ENCODE data around the gene MTG2. TPM values are rescaled to one million over a fixed set of nuclear protein-coding genes. Genes with fewer than 3 reads are reported as not detected.

The MTG2 gene
- total RNA-seq, 1 donor from 2014 or later = 45.4 TPM

DNA sequence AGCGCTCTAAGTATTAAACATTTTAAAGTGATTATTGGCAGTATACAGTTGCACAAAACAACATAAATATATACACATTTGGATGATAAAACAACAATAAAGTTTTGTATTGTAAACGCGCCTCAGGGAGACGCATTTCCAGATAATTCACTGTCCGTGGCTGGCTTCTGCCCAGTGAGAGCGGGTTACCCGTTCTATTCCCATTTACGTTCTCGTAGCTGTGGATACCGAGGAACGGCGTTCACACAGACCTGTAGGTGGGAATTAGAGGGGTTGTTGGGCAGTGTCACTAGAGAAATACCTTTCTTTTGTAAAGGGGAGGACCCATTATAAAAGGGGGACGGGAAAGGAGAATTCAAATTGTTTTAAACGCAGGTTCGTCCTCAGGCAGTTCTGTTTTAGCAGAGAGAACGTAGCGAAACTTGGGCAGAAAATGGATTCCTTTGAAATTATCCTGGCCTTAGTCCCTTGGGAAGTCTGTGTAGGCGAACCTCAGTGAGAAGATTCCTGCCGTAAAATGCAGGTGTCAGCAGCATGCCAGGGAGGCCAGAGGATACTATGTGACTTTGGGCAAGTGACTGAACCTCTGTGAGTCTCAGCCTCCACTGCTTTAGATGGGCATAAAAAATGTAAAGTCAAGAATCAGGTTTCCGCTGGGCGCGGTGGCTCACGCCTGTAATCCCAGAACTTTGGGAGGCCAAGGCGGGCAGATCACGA, 756 bp downstream of the MTG2 start:
- Mint-ChIP-seq H3K9me3 (no peaks in the 10 kb centered on the region), H3K4me1 (ENCODE audit: low read depth) (peaks cover 40% of the 10 kb centered on the region), H3K36me3 (ENCODE audit: low read depth) (no peaks in the 10 kb centered on the region), H3K4me3 (peak overlapping the region; percentile 92), H3K27me3 (ENCODE audit: insufficient read depth) (no peaks in the 10 kb centered on the region), H3K27ac (peak overlapping the region; percentile 87)
- no peak for DNase-seq (ENCODE audit: low spot score)
- intact Hi-C loops (cut with micrococcal nuclease) = loop anchor here (1.0 to 5.0 kb wide), 5 partner anchors 27 to 319 kb away; partner anchors contain the start of genes OSBPL2 and RPS21

GRCh38 chr20:62186096-62186426, 3.2 kb downstream of the MTG2 start:
- Mint-ChIP-seq H3K9me3 (no peaks in the 10 kb centered on the region), H3K36me3 (ENCODE audit: low read depth) (peaks cover 5% of the 10 kb centered on the region), H3K27me3 (ENCODE audit: insufficient read depth) (no peaks in the 10 kb centered on the region), H3K4me3 (no peak overlapping the region), H3K4me1 (ENCODE audit: low read depth) (peaks cover 40% of the 10 kb centered on the region), H3K27ac (no peak overlapping the region)
- intact Hi-C loops (cut with micrococcal nuclease) = no loop called here
- no peak for DNase-seq (ENCODE audit: low spot score)

GRCh38 chr20:62186887-62187866, 4.3 kb downstream of the MTG2 start:
- H3K27me3 Mint-ChIP-seq (ENCODE audit: insufficient read depth) = no peaks in the 10 kb centered on the region
- peaks cover 32% of the 10 kb centered on the region for H3K4me1 Mint-ChIP-seq (ENCODE audit: low read depth)
- peaks cover 5% of the 10 kb centered on the region for H3K36me3 Mint-ChIP-seq (ENCODE audit: low read depth)
- intact Hi-C loops (cut with micrococcal nuclease) = no loop called here
- no peak overlapping the region for H3K4me3 Mint-ChIP-seq
- DNase-seq (ENCODE audit: low spot score) = no peak
- H3K9me3 Mint-ChIP-seq = no peaks in the 10 kb centered on the region
- no peak overlapping the region for H3K27ac Mint-ChIP-seq

GRCh38 chr20:62190639-62191411, 8.0 kb downstream of the MTG2 start:
- Mint-ChIP-seq H3K27me3 (ENCODE audit: insufficient read depth) (no peaks in the 10 kb centered on the region), H3K36me3 (ENCODE audit: low read depth) (peaks cover 15% of the 10 kb centered on the region), H3K4me1 (ENCODE audit: low read depth) (peaks cover 12% of the 10 kb centered on the region), H3K4me3 (no peak overlapping the region), H3K27ac (no peak overlapping the region), H3K9me3 (no peaks in the 10 kb centered on the region)
- intact Hi-C loops (cut with micrococcal nuclease) = no loop called here
- DNase-seq (ENCODE audit: low spot score) = no peak

DNA sequence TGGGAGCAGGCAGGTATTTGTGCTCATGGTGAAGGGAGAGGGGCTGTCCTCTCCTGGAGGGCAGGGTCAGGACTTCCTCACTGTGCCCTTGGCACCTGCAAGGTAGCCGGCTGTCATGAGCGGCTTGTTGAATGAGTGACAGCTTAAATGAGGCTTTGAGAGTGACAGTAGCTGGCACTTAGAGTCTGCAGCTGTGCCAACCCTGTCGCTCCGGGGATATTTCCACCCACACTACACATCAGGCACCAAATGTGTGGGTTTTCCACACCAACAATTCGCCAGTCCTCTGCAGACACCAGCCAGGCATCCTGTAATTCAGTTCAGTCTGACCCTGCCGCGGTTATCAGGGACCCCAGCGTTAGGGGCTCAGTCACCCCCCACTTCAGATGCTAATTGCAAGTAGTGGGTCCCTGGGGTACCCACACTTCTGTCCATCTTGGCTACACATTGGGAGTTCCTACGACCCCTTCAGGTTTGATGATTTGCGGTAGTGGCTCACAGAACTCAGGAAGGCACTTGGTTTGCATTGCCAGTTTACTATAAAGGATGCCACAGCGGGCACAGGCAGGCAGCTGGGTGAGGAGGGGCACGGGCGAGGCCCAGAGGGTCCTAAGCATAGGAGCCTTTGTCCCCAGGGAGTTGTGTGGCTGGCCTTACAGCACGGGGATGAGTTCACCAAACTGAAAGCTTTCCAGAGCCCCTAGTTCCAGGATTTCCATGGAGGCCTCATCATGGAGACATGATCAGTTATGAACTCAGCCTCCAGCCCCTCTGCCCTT, 9.1 kb downstream of the MTG2 start:
- intact Hi-C loops (cut with micrococcal nuclease) = no loop called here
- DNase-seq (ENCODE audit: low spot score) = no peak
- H3K4me1 Mint-ChIP-seq (ENCODE audit: low read depth) = peaks cover 6% of the 10 kb centered on the region
- no peak overlapping the region for H3K27ac Mint-ChIP-seq
- no peak overlapping the region for H3K4me3 Mint-ChIP-seq
- no peaks in the 10 kb centered on the region for H3K9me3 Mint-ChIP-seq
- H3K36me3 Mint-ChIP-seq (ENCODE audit: low read depth) = peaks cover 18% of the 10 kb centered on the region
- H3K27me3 Mint-ChIP-seq (ENCODE audit: insufficient read depth) = no peaks in the 10 kb centered on the region

DNA sequence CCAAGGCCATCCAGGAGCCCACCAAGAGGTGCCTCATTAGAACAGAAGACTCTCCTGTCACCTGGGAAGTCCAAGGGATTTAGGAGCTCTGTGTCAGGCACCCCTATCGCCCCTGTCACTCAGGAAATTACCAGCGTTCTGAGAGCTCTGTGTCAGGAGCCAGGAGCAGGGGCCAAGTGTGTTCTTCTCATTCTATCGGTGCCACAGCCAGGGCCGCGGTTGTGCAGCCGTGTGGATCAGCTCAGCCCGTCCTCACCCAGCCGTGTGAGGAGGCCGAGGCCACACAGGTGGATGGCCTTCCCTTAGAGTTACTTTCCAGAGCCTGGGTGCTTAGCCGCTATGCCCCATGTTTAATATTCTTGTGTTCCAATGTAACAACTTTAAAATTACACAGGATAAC, 9.8 kb downstream of the MTG2 start:
- no peaks in the 10 kb centered on the region for H3K9me3 Mint-ChIP-seq
- peaks cover 18% of the 10 kb centered on the region for H3K36me3 Mint-ChIP-seq (ENCODE audit: low read depth)
- no peaks in the 10 kb centered on the region for H3K27me3 Mint-ChIP-seq (ENCODE audit: insufficient read depth)
- no peak for DNase-seq (ENCODE audit: low spot score)
- H3K4me3 Mint-ChIP-seq = no peak overlapping the region
- H3K4me1 Mint-ChIP-seq (ENCODE audit: low read depth) = peaks cover 3% of the 10 kb centered on the region
- intact Hi-C loops (cut with micrococcal nuclease) = no loop called here
- H3K27ac Mint-ChIP-seq = no peak overlapping the region

DNA sequence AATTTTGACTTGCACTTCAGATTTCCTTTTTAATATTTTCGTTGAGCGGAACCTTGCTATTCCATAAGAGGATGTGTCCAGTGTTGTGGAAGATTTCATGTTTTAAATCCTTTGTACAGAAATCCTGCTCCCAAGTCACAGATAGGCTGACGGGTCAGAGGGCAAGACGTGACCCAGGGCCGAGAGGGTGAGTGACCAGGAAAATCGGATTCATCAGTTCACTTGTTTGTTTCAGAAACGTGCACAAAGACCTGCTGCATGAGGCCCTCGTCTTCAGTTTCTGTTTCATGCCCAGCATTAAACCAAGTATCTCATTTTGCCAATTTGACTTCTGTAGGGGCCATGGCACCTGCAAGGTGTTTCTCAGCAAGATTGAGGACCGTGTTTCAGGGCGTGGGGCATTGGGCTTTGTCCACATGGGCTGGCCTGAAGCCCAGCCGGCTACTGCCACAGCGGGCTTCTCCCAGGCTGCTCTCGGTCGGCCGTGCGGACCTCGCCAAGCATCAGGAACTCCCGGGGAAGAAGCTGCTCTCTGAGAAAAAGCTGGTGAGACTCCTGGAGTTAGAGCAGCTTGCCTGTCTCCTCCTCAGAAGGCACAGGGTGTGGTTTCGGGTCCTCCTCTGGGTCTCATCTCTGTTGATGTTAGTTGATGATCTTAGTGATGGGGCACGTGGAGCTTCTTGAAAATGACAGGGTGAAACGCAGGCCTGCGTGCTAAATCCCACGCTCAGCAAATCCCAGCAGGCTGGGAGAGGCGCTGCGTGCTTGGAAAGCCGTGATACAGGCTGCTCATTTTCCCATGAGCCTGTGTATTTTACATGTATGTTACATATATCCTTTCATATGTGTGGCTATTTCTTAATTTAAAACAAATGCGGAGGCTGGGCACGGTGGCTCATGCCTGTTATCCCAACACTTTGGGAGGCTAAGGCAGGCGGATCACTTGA, 10.5 kb downstream of the MTG2 start:
- no peaks in the 10 kb centered on the region for H3K9me3 Mint-ChIP-seq
- peaks cover 18% of the 10 kb centered on the region for H3K36me3 Mint-ChIP-seq (ENCODE audit: low read depth)
- intact Hi-C loops (cut with micrococcal nuclease) = no loop called here
- H3K4me3 Mint-ChIP-seq = no peak overlapping the region
- no peaks in the 10 kb centered on the region for H3K4me1 Mint-ChIP-seq (ENCODE audit: low read depth)
- no peak overlapping the region for H3K27ac Mint-ChIP-seq
- no peaks in the 10 kb centered on the region for H3K27me3 Mint-ChIP-seq (ENCODE audit: insufficient read depth)
- no peak for DNase-seq (ENCODE audit: low spot score)

- Mint-ChIP-seq H3K36me3 (ENCODE audit: low read depth) (peaks cover 27% of the 10 kb centered on the region), H3K9me3 (no peaks in the 10 kb centered on the region), H3K4me1 (ENCODE audit: low read depth) (no peaks in the 10 kb centered on the region), H3K4me3 (no peak overlapping the region), H3K27ac (no peak overlapping the region), H3K27me3 (ENCODE audit: insufficient read depth) (no peaks in the 10 kb centered on the region)
- no peak for DNase-seq (ENCODE audit: low spot score)
- intact Hi-C loops (cut with micrococcal nuclease) = no loop called here
Observed at GRCh38 chr20:62195075-62195405, 12.2 kb downstream of the MTG2 start.

GRCh38 chr20:62195736-62196135, 12.9 kb downstream of the MTG2 start:
- Mint-ChIP-seq H3K4me1 (ENCODE audit: low read depth) (no peaks in the 10 kb centered on the region), H3K27ac (no peak overlapping the region), H3K36me3 (ENCODE audit: low read depth) (peaks cover 32% of the 10 kb centered on the region), H3K4me3 (no peak overlapping the region), H3K27me3 (ENCODE audit: insufficient read depth) (no peaks in the 10 kb centered on the region), H3K9me3 (no peaks in the 10 kb centered on the region)
- no peak for DNase-seq (ENCODE audit: low spot score)
- intact Hi-C loops (cut with micrococcal nuclease) = no loop called here

GRCh38 chr20:62196286-62196685, 13.5 kb downstream of the MTG2 start:
- DNase-seq (ENCODE audit: low spot score) = no peak
- no peaks in the 10 kb centered on the region for H3K4me1 Mint-ChIP-seq (ENCODE audit: low read depth)
- H3K36me3 Mint-ChIP-seq (ENCODE audit: low read depth) = peaks cover 35% of the 10 kb centered on the region
- H3K27ac Mint-ChIP-seq = no peak overlapping the region
- no peaks in the 10 kb centered on the region for H3K27me3 Mint-ChIP-seq (ENCODE audit: insufficient read depth)
- H3K4me3 Mint-ChIP-seq = no peak overlapping the region
- intact Hi-C loops (cut with micrococcal nuclease) = no loop called here
- H3K9me3 Mint-ChIP-seq = no peaks in the 10 kb centered on the region

DNA sequence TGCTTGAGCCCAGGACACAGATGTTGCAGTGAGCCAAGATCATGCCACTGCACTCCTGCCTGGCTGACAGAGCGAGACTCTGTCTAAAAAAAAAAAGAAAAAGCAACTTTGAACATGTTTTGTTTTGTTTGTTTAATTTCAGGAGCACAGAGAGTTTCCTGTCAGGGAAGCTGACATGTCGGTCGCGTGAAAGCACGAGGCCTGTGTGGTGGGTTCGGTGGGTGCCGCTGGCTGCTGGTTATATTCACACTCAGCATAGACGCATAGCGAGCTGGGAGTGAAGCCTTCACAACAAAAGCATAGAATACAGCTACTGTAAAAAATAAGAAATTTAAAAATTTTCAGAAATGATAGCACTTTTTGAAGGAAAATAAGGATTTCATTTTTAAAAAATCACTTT, 14.5 kb downstream of the MTG2 start:
- no peaks in the 10 kb centered on the region for H3K4me1 Mint-ChIP-seq (ENCODE audit: low read depth)
- H3K9me3 Mint-ChIP-seq = no peaks in the 10 kb centered on the region
- no peak for DNase-seq (ENCODE audit: low spot score)
- H3K27me3 Mint-ChIP-seq (ENCODE audit: insufficient read depth) = no peaks in the 10 kb centered on the region
- intact Hi-C loops (cut with micrococcal nuclease) = no loop called here
- peaks cover 40% of the 10 kb centered on the region for H3K36me3 Mint-ChIP-seq (ENCODE audit: low read depth)
- H3K27ac Mint-ChIP-seq = no peak overlapping the region
- H3K4me3 Mint-ChIP-seq = no peak overlapping the region
